HFFc6 (cell line): ENCODE results near the gene SORCS2. TPM values are rescaled to one million over a fixed set of nuclear protein-coding genes. Genes with fewer than 3 reads are reported as not detected.

Experiments used
- DNase-seq: peaks from one replicate; pipeline ENCODE4 v3.0.0-alpha.2; 2018
- H3K27ac Mint-ChIP-seq: 2 replicates; pipeline ENCODE4 v1.8.0; 2020; ENCODE audit warnings: mild to moderate bottlenecking, mixed read lengths
- H3K27me3 Mint-ChIP-seq: 2 replicates; pipeline ENCODE4 v1.8.0; 2021; ENCODE audit warnings: mild to moderate bottlenecking, moderate library complexity, mixed read lengths; ENCODE audit not compliant: insufficient read depth
- H3K36me3 Mint-ChIP-seq: 2 replicates; pipeline ENCODE4 v1.8.0; 2021; ENCODE audit warnings: low read depth, mixed read lengths
- H3K4me1 Mint-ChIP-seq: 2 replicates; pipeline ENCODE4 v1.8.0; 2020; ENCODE audit warnings: low read depth, mixed read lengths
- H3K4me3 Mint-ChIP-seq: 2 replicates; pipeline ENCODE4 v1.8.0; 2020; ENCODE audit warnings: mild to moderate bottlenecking, moderate library complexity, mixed read lengths
- H3K9me3 Mint-ChIP-seq: 2 replicates; pipeline ENCODE4 v1.8.0; 2020; ENCODE audit warnings: mild to moderate bottlenecking, mixed read lengths
- CTCF ChIP-seq: fragments of 200-600 bp; sonication (generic); IDR thresholded peaks from 2 replicates; pipeline ENCODE4 v1.5.0; 2021; ENCODE audit warnings: antibody characterized with exemption, mild to moderate bottlenecking
- total RNA-seq, 6 experiments: library from RNA; stranded (reverse); fragmentation: NEBNext Ultra II Directional; extraction: Animal tissue kit (Norgen Biotek cat#: 25700); gene quantifications; 2 replicates in 1 of 6; 3 replicates in 5 of 6; pipeline ENCODE4 v1.2.3, GENCODE V29; 2021

Gene SORCS2
- total RNA-seq, 6 experiments from 2014 or later, result 0.05 to 0.15 (median 0.12) TPM; not detected in 3

GRCh38 chr4:7540654-7541413 is 348.5 kb downstream of the SORCS2 start:
- no peak for TF ChIP-seq CTCF
- 0 out of 2 replicates have a peak, but pooled peaks cover 5% of the 10 kb centered on the region for H3K36me3 Mint-ChIP-seq
- H3K27ac Mint-ChIP-seq, result no peak overlapping the region
- H3K27me3 Mint-ChIP-seq, result peaks cover 27% of the 10 kb centered on the region
- H3K4me3 Mint-ChIP-seq, result no peak overlapping the region
- peaks cover 5% of the 10 kb centered on the region; the same call in 1 of the 2 replicates for H3K9me3 Mint-ChIP-seq
- H3K4me1 Mint-ChIP-seq, result no peaks in the 10 kb centered on the region
- no peak for DNase-seq

GRCh38 chr4:7541414-7541810 is 349.1 kb downstream of the SORCS2 start:
- no peak overlapping the region for H3K27ac Mint-ChIP-seq
- peaks cover 2% of the 10 kb centered on the region; the same call in 1 of the 2 replicates for H3K4me1 Mint-ChIP-seq
- no peak overlapping the region for H3K4me3 Mint-ChIP-seq
- H3K9me3 Mint-ChIP-seq, result peaks cover 5% of the 10 kb centered on the region; the same call in 1 of the 2 replicates
- 0 out of 2 replicates have a peak, but pooled peaks cover 5% of the 10 kb centered on the region for H3K36me3 Mint-ChIP-seq
- TF ChIP-seq CTCF, result no peak
- no peak for DNase-seq
- H3K27me3 Mint-ChIP-seq, result peaks cover 21% of the 10 kb centered on the region

- Mint-ChIP-seq H3K4me1 (peaks cover 15% of the 10 kb centered on the region), H3K9me3 (peaks cover 5% of the 10 kb centered on the region; the same call in 1 of the 2 replicates), H3K27ac (no peak overlapping the region), H3K27me3 (peaks cover 12% of the 10 kb centered on the region), H3K4me3 (no peak overlapping the region), H3K36me3 (0 out of 2 replicates have a peak, but pooled peaks cover 5% of the 10 kb centered on the region)
- DNase-seq, result no peak
- no peak for TF ChIP-seq CTCF
Observed at GRCh38 chr4:7542781-7543180, 350.4 kb downstream of the SORCS2 start.

- Mint-ChIP-seq H3K9me3 (peaks cover 10% of the 10 kb centered on the region), H3K36me3 (peaks cover 15% of the 10 kb centered on the region; the same call in 1 of the 2 replicates), H3K4me3 (no peak overlapping the region), H3K27ac (no peak overlapping the region), H3K4me1 (peaks cover 17% of the 10 kb centered on the region), H3K27me3 (peaks cover 14% of the 10 kb centered on the region)
- no peak for DNase-seq
- TF ChIP-seq CTCF, result no peak
Observed at GRCh38 chr4:7546152-7546808, 353.9 kb downstream of the SORCS2 start.

- Mint-ChIP-seq H3K4me3 (peak overlapping the region; percentile 26; the same call in 1 of the 2 replicates), H3K27ac (peak overlapping the region; percentile 53; the same call in 1 of the 2 replicates), H3K27me3 (peaks cover 14% of the 10 kb centered on the region), H3K9me3 (peaks cover 10% of the 10 kb centered on the region), H3K36me3 (peaks cover 17% of the 10 kb centered on the region; the same call in 1 of the 2 replicates), H3K4me1 (peaks cover 17% of the 10 kb centered on the region)
- peak; percentile 53 for DNase-seq
- no peak for TF ChIP-seq CTCF
Observed at GRCh38 chr4:7546809-7547367, 354.6 kb downstream of the SORCS2 start.
